Measurements from ENCODE around the gene CXXC5.
"Not testable (repeated sequence)": the region's sequence is repeated elsewhere in the genome, so short reads cannot be mapped to it uniquely, and the experiment has no call there.

CXXC5 gene

GRCh38 chr5:139726248-139726647, 78.1 kb downstream of the CXXC5 start:
- H3K4me3 ChIP-seq (ENCODE audit: low read depth, low read length), result no peak overlapping the region
- no peak overlapping the region for H3K27ac ChIP-seq
- no peaks in the 10 kb centered on the region for H3K27me3 ChIP-seq (replicated peaks)
- DNase-seq, result no peak
- in situ Hi-C loops (cut with HindIII; ENCODE audit: low pct_ligation_motif_present, low sequenced_read_pairs), result no loop called here
- no peaks in the 10 kb centered on the region for H3K36me3 ChIP-seq (replicated peaks)
- TF ChIP-seq, protein P1, sequence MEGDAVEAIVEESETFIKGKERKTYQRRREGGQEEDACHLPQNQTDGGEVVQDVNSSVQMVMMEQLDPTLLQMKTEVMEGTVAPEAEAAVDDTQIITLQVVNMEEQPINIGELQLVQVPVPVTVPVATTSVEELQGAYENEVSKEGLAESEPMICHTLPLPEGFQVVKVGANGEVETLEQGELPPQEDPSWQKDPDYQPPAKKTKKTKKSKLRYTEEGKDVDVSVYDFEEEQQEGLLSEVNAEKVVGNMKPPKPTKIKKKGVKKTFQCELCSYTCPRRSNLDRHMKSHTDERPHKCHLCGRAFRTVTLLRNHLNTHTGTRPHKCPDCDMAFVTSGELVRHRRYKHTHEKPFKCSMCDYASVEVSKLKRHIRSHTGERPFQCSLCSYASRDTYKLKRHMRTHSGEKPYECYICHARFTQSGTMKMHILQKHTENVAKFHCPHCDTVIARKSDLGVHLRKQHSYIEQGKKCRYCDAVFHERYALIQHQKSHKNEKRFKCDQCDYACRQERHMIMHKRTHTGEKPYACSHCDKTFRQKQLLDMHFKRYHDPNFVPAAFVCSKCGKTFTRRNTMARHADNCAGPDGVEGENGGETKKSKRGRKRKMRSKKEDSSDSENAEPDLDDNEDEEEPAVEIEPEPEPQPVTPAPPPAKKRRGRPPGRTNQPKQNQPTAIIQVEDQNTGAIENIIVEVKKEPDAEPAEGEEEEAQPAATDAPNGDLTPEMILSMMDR (IDR thresholded peaks at IDR 0.05; ENCODE audit: low read depth, low read length, missing control alignments), result no peak

DNA sequence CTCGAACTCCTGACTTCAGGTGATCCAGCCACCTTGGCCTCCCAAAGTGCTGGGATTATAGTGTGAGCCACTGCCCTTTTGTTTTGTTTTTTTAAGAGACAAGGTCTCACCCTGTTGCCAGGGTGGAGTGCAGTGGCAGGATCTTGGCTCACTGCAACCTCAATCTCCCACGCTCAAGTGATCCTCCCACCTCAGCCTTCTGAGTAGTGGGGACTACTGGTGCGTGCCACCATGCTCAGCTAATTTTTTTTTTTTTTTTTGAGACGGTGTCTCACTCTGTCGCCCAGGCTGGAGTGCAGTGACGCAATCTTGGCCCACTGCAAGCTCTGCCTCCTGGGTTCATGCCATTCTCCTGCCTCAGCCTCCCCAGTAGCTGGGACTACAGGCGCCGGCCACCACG, 79.5 kb downstream of the CXXC5 start:
- H3K27ac ChIP-seq; H3K36me3 ChIP-seq (replicated peaks); H3K27me3 ChIP-seq (replicated peaks); DNase-seq; in situ Hi-C loops (cut with HindIII; ENCODE audit: low pct_ligation_motif_present, low sequenced_read_pairs); H3K4me3 ChIP-seq (ENCODE audit: low read depth, low read length): not testable (repeated sequence)

GRCh38 chr5:139731281-139731680, 83.1 kb downstream of the CXXC5 start:
- H3K27ac ChIP-seq, result no peak overlapping the region
- H3K27me3 ChIP-seq (replicated peaks), result no peaks in the 10 kb centered on the region
- no peaks in the 10 kb centered on the region for H3K36me3 ChIP-seq (replicated peaks)
- in situ Hi-C loops (cut with HindIII; ENCODE audit: low pct_ligation_motif_present, low sequenced_read_pairs), result no loop called here
- TF ChIP-seq, protein P1 (IDR thresholded peaks at IDR 0.05; ENCODE audit: low read depth, low read length, missing control alignments), result no peak
- no peak overlapping the region for H3K4me3 ChIP-seq (ENCODE audit: low read depth, low read length)
- DNase-seq, result no peak

- H3K36me3 ChIP-seq (replicated peaks), result no peaks in the 10 kb centered on the region
- H3K4me3 ChIP-seq (ENCODE audit: low read depth, low read length), result no peak overlapping the region
- TF ChIP-seq, protein P1 (IDR thresholded peaks at IDR 0.05; ENCODE audit: low read depth, low read length, missing control alignments), result no peak
- DNase-seq, result no peak
- no peak overlapping the region for H3K27ac ChIP-seq
- in situ Hi-C loops (cut with HindIII; ENCODE audit: low pct_ligation_motif_present, low sequenced_read_pairs), result no loop called here
- no peaks in the 10 kb centered on the region for H3K27me3 ChIP-seq (replicated peaks)
Measured at GRCh38 chr5:139732019-139732418, 83.9 kb downstream of the CXXC5 start.

- Histone ChIP-seq H3K27ac (no peak overlapping the region), H3K27me3 (replicated peaks) (no peaks in the 10 kb centered on the region), H3K36me3 (replicated peaks) (no peaks in the 10 kb centered on the region), H3K4me3 (ENCODE audit: low read depth, low read length) (no peak overlapping the region)
- TF ChIP-seq, protein P1 (IDR thresholded peaks at IDR 0.05; ENCODE audit: low read depth, low read length, missing control alignments), result no peak
- in situ Hi-C loops (cut with HindIII; ENCODE audit: low pct_ligation_motif_present, low sequenced_read_pairs), result no loop called here
- no peak for DNase-seq
Measured at GRCh38 chr5:139733010-139733688, 85.0 kb downstream of the CXXC5 start.
